ENCODE results near the gene MRPL3. TPM values are rescaled to one million over a fixed set of nuclear protein-coding genes. Genes with fewer than 3 reads are reported as not detected.

The MRPL3 gene
- total RNA-seq, 6 donors from 2014 or later, result 27.6 to 74.3 (median 46.0) TPM

- no peak overlapping the region for H3K27ac ChIP-seq
- no peak overlapping the region for H3K4me3 ChIP-seq
- TF ChIP-seq CTCF (IDR thresholded peaks at IDR 0.05) (no peak), POLR2A (IDR thresholded peaks at IDR 0.05) (no peak)
- H3K9me3 ChIP-seq, result no peaks in the 10 kb centered on the region
- DNase-seq (no peak), ATAC-seq (ENCODE audit: low FRiP score in 2 of 2) (no peak)
- H3K27me3 ChIP-seq, result no peaks in the 10 kb centered on the region
- no peaks in the 10 kb centered on the region for H3K4me1 ChIP-seq
- peaks cover 4 to 19% (median 6%) of the 10 kb centered on the region in 4 donors for H3K36me3 ChIP-seq
These were observed 28.7 kb downstream of the MRPL3 start for GRCh38 chr3:131474115-131474514.

DNA sequence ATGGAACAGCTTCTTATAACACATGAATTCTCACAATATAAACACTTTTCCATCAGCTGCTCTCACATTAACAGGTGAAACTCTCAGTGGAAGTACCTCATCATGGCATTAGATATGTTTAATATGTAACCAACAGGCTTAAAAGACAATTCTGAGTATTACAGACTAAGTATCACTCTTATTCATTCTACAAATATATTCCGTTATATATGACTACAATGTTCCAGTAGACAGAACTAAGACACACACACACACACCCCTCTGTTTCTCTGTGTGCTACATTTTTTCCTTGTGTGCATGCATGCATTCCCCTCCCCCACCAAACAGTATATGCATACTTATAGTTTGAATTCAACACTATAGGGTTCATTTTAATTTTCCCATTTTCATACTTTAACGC, 32.4 kb downstream of the MRPL3 start:
- Histone ChIP-seq H3K4me1 (no peaks in the 10 kb centered on the region), H3K27ac (no peak overlapping the region), H3K9me3 (no peaks in the 10 kb centered on the region), H3K36me3 (peaks cover 9 to 47% (median 21%) of the 10 kb centered on the region in 4 donors), H3K4me3 (no peak overlapping the region), H3K27me3 (no peaks in the 10 kb centered on the region)
- ATAC-seq (ENCODE audit: low FRiP score in 2 of 2) (no peak), DNase-seq (no peak)
- no peak for TF ChIP-seq EP300 (IDR thresholded peaks at IDR 0.05)
- no peak for TF ChIP-seq POLR2A (IDR thresholded peaks at IDR 0.05)
- no peak for TF ChIP-seq CTCF (IDR thresholded peaks at IDR 0.05)
- TF ChIP-seq POLR2AphosphoS5 (IDR thresholded peaks at IDR 0.05), result no peak
- 89 to 98% methylated on average over 2 of the region's 2 CpGs for WGBS, 2 donors

DNA sequence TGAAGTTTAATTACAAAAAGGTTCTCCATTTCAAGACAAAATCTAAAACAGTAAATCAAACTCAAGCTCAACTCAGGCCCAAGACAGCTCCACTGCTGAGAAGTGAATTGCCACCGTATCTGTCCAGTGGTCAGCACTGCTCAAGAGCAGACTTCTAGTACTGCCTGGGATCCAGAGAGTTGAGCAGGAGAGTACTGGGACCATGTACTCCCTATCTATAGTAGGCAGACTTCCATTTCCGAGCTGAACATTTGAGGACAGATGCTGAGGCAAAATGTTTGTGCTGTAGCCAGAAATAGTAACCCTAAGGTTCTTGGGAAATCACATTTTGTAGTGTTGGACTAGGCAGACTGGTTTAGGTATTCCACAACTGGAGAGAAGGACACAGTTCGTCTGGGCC, 44.1 kb downstream of the MRPL3 start:
- ATAC-seq (ENCODE audit: low FRiP score in 2 of 2) (peak in 1 of 2 donors; percentile 16), DNase-seq (no peak)
- Histone ChIP-seq H3K27ac (no peak overlapping the region), H3K27me3 (no peaks in the 10 kb centered on the region), H3K4me3 (no peak overlapping the region), H3K36me3 (peaks cover 5 to 27% (median 9%) of the 10 kb centered on the region in 4 donors), H3K9me3 (no peaks in the 10 kb centered on the region), H3K4me1 (no peaks in the 10 kb centered on the region)
- TF ChIP-seq CTCF (IDR thresholded peaks at IDR 0.05) (no peak), POLR2A (IDR thresholded peaks at IDR 0.05) (no peak), EP300 (IDR thresholded peaks at IDR 0.05) (no peak), POLR2AphosphoS5 (IDR thresholded peaks at IDR 0.05) (no peak)
- WGBS, 2 donors, result 87 to 89% methylated on average over 3 of the region's 3 CpGs

- no peaks in the 10 kb centered on the region for H3K9me3 ChIP-seq
- no peak for ATAC-seq (ENCODE audit: low FRiP score in 2 of 2)
- no peak for TF ChIP-seq POLR2AphosphoS5 (IDR thresholded peaks at IDR 0.05)
- no peak for TF ChIP-seq POLR2A (IDR thresholded peaks at IDR 0.05)
- TF ChIP-seq CTCF (IDR thresholded peaks at IDR 0.05), result no peak
- no peak for TF ChIP-seq EP300 (IDR thresholded peaks at IDR 0.05)
- H3K36me3 ChIP-seq, result peaks cover 0 to 20% (median 4%) of the 10 kb centered on the region in 4 donors
- DNase-seq, result no peak
- no peaks in the 10 kb centered on the region for H3K4me1 ChIP-seq
- no peak overlapping the region for H3K27ac ChIP-seq
- no peaks in the 10 kb centered on the region for H3K27me3 ChIP-seq
- no peak overlapping the region for H3K4me3 ChIP-seq
- 70 to 91% methylated on average over 1 of the region's 1 CpG for WGBS, 2 donors
These were observed 45.6 kb downstream of the MRPL3 start for GRCh38 chr3:131457220-131457619.

DNA sequence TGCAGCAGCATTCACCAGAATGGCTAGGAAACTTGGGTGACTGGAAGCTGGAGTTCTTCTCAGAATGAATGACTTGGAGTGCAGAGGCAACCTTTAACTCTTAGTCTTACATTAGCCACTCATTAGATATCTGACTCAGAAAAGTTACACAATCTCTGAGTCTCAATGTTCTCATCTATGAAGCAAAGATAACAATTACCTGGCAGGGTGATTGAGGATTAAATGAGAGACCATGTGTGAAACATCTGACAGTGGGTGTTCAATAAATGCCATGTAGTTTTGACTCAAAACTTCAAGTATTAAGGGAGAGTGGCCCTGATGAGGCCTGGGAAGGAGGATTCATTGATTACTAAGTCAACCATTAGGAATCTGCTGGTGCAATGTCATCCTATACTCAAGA, 48.3 kb downstream of the MRPL3 start:
- Histone ChIP-seq H3K4me3 (no peak overlapping the region), H3K27me3 (no peaks in the 10 kb centered on the region), H3K4me1 (no peaks in the 10 kb centered on the region), H3K36me3 (peaks cover 0 to 7% (median 2%) of the 10 kb centered on the region in 4 donors), H3K9me3 (no peaks in the 10 kb centered on the region), H3K27ac (no peak overlapping the region)
- no peak for ATAC-seq (ENCODE audit: low FRiP score in 2 of 2)
- TF ChIP-seq POLR2A (IDR thresholded peaks at IDR 0.05) (no peak), EP300 (IDR thresholded peaks at IDR 0.05) (no peak), POLR2AphosphoS5 (IDR thresholded peaks at IDR 0.05) (no peak), CTCF (IDR thresholded peaks at IDR 0.05) (no peak)
- DNase-seq, result no peak

Data from upper lobe of left lung (tissue), 6 donors.